Ishikawa (cell line): ENCODE data around the gene TMEM272.

Experiments used
- CEBPB ChIP-seq: IDR thresholded peaks from 2 replicates; pipeline ENCODE4 v1.6.1; 2012
- CREB1 ChIP-seq: IDR thresholded peaks from 2 replicates; pipeline ENCODE4 v1.6.1; 2012; ENCODE audit warnings: low read depth
- EP300 ChIP-seq: IDR thresholded peaks from 2 replicates; pipeline ENCODE4 v1.6.1; 2012; ENCODE audit warnings: borderline replicate concordance
- MAX ChIP-seq: IDR thresholded peaks from 2 replicates; pipeline ENCODE4 v1.6.1; 2012
- RAD21 ChIP-seq: IDR thresholded peaks from 2 replicates; pipeline ENCODE4 v1.6.1; 2012; ENCODE audit warnings: low read depth
- REST ChIP-seq: IDR thresholded peaks from 2 replicates; pipeline ENCODE4 v1.6.1; 2012; ENCODE audit warnings: low read depth, mild to moderate bottlenecking
- YY1 ChIP-seq: IDR thresholded peaks from 2 replicates; pipeline ENCODE4 v1.6.1; 2012; ENCODE audit warnings: low read depth
- ZBTB7A ChIP-seq: IDR thresholded peaks from 2 replicates; pipeline ENCODE4 v1.6.1; 2012; ENCODE audit warnings: low read depth

GRCh38 chr13:51816604-51817249 is 28.2 kb downstream of the TMEM272 start:
- TF ChIP-seq CEBPB, result no peak
- TF ChIP-seq MAX, result no peak
- TF ChIP-seq ZBTB7A, result no peak
- no peak for TF ChIP-seq REST
- TF ChIP-seq EP300, result no peak
- TF ChIP-seq YY1, result no peak
- no peak for TF ChIP-seq RAD21
- no peak for TF ChIP-seq CREB1
